ENCODE data around the gene VIPR1.

The VIPR1 gene

DNA sequence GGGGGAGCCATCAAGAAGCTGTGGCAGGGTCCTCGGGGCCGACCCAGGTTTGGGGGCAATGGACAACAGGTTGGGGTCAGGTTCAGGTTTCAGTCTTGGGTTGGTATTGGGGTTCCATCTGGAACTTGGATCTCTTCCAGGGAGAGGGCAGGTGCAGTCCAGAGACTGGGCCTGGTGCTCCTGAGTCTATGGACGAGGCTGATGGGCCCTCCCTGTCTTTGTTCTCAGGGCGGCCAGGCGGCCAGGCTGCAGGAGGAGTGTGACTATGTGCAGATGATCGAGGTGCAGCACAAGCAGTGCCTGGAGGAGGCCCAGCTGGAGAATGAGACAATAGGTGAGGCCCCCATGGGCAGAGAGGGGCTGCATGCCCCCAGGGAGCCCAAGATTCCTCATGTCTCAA, 11.1 kb downstream of the VIPR1 start:
- TF ChIP-seq, protein P1, sequence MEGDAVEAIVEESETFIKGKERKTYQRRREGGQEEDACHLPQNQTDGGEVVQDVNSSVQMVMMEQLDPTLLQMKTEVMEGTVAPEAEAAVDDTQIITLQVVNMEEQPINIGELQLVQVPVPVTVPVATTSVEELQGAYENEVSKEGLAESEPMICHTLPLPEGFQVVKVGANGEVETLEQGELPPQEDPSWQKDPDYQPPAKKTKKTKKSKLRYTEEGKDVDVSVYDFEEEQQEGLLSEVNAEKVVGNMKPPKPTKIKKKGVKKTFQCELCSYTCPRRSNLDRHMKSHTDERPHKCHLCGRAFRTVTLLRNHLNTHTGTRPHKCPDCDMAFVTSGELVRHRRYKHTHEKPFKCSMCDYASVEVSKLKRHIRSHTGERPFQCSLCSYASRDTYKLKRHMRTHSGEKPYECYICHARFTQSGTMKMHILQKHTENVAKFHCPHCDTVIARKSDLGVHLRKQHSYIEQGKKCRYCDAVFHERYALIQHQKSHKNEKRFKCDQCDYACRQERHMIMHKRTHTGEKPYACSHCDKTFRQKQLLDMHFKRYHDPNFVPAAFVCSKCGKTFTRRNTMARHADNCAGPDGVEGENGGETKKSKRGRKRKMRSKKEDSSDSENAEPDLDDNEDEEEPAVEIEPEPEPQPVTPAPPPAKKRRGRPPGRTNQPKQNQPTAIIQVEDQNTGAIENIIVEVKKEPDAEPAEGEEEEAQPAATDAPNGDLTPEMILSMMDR (IDR thresholded peaks at IDR 0.05; ENCODE audit: low read depth, low read length, missing control alignments): no peak

DNA sequence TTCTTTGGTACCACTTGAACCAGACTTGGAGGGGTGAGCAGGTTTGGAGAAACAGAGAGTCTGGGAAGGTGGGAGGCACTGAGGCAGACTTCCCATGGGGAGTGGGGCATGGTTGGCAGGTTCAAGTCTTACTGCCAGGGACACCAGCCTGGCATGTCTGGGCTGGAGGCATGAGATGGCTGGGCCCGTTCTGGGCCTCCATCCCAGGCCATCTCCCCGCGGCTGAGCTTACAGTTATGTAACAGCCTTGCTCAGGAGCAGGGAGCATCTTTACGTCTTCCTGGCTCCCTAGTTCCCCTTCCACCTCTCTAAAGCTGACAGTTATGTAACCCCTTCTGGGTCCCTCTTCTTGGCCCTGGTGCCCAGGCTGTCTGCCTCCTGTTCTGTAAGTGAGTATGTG, 12.4 kb downstream of the VIPR1 start:
- no peak for DNase-seq (ENCODE audit: low read depth)
- TF ChIP-seq, protein P1 (IDR thresholded peaks at IDR 0.05; ENCODE audit: low read depth, low read length, missing control alignments): no peak
- H3K4me3 ChIP-seq (ENCODE audit: low read depth, low read length): no peak overlapping the region
- in situ Hi-C loops (cut with HindIII; ENCODE audit: low sequenced_read_pairs): loop anchor here (5.0 kb wide), 1 partner anchor 88 kb away; no protein-coding TSS in a partner anchor

More for the DNA sequence above, 11.1 kb downstream of the VIPR1 start:
- H3K4me3 ChIP-seq (ENCODE audit: low read depth, low read length): no peak overlapping the region
- in situ Hi-C loops (cut with HindIII; ENCODE audit: low sequenced_read_pairs): loop anchor here (5.0 kb wide), 1 partner anchor 86 kb away; no protein-coding TSS in a partner anchor
- DNase-seq (ENCODE audit: low read depth): no peak

DNA sequence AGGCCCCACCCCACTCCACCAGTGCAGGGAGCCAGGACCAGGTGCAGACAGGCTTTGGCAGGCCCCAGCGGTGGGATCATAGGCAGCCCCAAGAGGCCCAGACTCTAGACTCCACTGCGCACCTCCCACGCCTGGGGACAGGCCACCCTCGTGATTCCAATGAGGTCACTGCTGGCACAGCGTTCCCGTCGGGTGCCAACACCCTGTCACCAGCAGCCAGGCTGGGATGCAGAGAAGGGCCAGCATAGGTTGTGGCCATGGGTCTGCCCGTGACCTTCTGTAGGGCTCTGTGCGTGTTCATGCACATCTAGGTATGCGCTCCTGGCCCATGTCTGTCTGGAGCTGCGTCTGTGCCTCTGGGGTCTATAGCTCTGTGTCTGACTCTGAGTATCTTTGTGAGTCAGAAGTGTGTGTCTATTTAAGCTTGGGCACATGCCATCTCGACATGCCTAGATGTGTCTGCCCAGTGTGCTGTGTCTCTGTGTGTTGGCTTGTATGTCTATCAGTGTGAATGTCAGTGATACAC, 13.0 kb downstream of the VIPR1 start:
- in situ Hi-C loops (cut with HindIII; ENCODE audit: low sequenced_read_pairs): no loop called here
- TF ChIP-seq, protein P1 (IDR thresholded peaks at IDR 0.05; ENCODE audit: low read depth, low read length, missing control alignments): no peak
- no peak for DNase-seq (ENCODE audit: low read depth)
- no peak overlapping the region for H3K4me3 ChIP-seq (ENCODE audit: low read depth, low read length)

DNA sequence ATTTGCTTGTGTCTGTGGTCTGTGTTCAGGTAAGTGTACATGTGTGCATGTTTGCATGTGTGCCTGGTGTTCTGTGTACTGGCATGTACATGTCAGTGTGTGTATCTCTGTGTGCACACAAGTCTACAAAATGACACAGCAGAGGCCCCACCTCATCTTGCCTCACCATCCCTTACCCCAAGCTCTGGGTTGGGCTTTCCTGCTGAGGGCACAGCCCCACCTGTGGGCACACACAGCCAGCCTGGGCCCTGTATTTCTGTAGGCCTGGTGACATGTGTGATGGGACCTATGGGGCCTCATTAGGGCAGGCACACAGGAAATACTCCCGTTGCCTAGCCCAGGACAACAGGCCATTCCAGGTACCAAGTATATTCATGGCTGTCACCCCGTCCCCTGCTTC, 13.5 kb downstream of the VIPR1 start:
- in situ Hi-C loops (cut with HindIII; ENCODE audit: low sequenced_read_pairs): no loop called here
- DNase-seq (ENCODE audit: low read depth): no peak
- TF ChIP-seq, protein P1 (IDR thresholded peaks at IDR 0.05; ENCODE audit: low read depth, low read length, missing control alignments): no peak
- H3K4me3 ChIP-seq (ENCODE audit: low read depth, low read length): no peak overlapping the region

DNA sequence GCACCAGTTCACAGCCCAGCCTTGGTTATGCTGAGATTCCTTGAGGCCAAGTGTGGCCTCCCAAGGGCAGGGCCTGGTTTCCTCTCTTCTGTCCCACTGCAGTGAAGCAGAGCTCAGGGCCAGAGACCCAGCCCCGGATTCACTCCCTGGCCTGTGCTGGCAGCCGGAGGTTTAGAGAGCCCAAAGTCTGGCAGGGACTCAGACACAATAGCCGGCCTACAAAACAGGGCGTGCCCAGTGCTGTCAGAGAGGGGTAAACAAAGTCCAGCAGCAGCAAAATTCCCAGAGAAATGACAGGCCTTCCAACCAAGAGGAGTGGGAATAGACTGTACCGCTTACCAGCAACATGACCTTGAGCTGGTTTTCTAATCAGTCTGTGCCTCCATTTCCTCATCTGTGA, 14.0 kb downstream of the VIPR1 start:
- H3K4me3 ChIP-seq (ENCODE audit: low read depth, low read length): no peak overlapping the region
- TF ChIP-seq, protein P1 (IDR thresholded peaks at IDR 0.05; ENCODE audit: low read depth, low read length, missing control alignments): no peak
- in situ Hi-C loops (cut with HindIII; ENCODE audit: low sequenced_read_pairs): no loop called here
- no peak for DNase-seq (ENCODE audit: low read depth)

DNA sequence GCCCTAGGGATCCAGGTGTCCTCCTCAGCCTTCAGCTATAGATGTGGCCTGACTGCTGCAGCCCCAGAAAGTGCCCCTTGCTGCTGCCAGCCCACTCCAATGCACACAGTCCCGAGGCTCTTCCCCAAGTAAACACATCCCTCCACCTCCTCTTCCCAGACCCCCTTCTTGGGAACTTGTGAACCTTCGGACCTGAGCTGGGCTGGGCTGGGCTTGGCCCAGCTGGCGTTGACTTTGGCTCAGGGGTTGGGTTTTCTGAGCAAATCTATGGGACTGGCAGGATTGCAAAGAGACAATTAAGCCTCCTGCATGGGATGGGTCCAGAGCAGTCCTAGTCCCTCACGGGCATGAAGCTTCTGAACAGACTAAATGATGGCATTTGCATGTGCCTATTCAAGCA, 14.7 kb downstream of the VIPR1 start:
- in situ Hi-C loops (cut with HindIII; ENCODE audit: low sequenced_read_pairs): no loop called here
- no peak overlapping the region for H3K4me3 ChIP-seq (ENCODE audit: low read depth, low read length)
- TF ChIP-seq, protein P1 (IDR thresholded peaks at IDR 0.05; ENCODE audit: low read depth, low read length, missing control alignments): no peak

More for the DNA sequence above, 14.7 kb downstream of the VIPR1 start:
- DNase-seq (ENCODE audit: low read depth): no peak

Data from astrocyte of the cerebellum (primary cell).